ACHN (cell line): ENCODE measurements around the gene SHTN1.
A peak's percentile ranks its signal among the peaks of the same experiment; 100 is the strongest.

Experiments
- DNase-seq: peaks from one replicate; pipeline ENCODE4 v3.0.0-alpha.2; 2015
- in situ Hi-C: cut with HindIII; loops from 2 replicates; pipeline ENCODE4 v1.10.0; 2017; ENCODE audit warnings: low sequenced_read_pairs, low pct_ligation_motif_present, low pct_unique_long_range_greater_than_20kb

SHTN1 gene

DNA sequence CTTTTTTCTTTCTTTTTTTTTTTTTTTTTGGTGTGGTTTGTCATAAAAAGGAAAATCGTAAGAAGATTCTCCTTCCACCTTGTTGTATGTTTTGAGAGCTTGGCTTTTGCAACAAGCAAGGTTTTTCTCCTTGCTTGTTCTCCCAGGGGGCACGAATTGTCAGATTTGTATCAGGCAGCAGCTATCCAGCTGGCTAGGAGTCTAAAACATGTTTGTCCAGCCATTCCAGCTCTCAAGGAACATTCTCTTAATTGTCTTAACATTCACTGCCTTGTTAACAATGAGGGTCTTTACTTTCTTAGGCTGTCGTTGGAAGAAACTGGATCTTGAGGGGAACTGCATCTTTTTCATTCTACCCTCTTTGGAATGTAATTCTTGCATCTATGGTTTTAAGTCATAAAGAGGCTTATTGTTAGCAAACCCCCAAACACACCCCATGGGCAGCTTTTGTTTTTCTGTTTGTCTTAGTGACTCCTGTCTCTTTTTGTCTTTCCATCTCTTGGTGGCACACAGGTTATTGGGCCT, 14.6 kb downstream of the SHTN1 start:
- in situ Hi-C loops: no loop called here

DNA sequence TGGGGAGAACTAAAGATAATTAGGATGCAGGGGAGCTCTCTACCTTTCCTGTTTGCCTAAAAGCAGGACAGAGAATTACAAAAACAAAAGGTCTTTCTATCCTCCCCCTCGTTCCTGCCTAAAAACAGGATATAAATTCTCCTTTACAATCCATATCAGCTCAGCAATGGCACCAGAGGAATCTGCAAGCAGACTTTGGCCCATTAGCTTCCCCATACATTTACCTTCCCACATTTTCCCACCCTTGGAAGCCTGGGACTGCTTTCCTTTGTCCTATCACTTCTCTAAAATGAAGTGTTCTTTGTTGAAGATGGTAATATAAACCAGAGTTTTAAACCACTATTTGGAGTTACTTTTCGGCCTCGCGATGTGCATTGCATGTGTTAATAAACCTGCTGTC, 15.5 kb downstream of the SHTN1 start:
- no peak for DNase-seq
- in situ Hi-C loops: no loop called here

More for the DNA sequence above, 14.6 kb downstream of the SHTN1 start:
- DNase-seq: no peak

DNA sequence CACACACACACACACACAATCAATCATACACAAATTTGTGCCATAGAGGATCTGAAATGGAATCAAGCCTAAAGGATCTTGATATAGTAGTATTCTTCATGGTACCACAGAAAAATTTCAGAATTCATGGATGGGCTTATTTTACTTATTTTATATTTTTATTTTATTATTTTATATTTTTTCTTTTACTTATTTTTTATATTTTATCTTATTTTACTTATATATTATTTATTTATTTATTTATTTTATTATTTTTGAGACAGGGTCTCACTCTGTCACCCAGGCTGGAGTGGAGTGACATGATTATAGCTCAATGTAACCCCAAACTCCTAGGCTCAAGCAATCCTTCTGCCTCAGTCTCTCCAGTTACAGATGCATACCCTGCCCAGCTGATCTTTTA, 16.7 kb downstream of the SHTN1 start:
- in situ Hi-C loops: no loop called here
- DNase-seq: no peak

DNA sequence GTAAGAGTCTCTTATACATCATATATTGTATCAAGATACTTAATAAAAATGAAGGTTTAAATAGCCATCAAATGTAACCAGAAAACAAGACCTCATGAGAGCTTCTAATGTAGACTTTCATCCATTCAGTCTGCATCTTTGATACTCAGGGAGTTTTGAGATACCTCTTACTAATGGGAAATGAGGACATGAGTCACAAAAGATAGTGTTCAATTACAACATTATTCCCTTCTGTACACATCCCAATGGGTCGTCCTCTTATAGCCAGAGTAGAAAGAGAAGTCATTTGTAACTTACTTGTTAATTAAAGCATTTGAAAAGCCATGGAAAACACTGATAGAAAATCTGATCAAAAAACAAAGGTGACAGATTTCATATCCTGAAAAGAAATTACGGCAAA, 19.4 kb downstream of the SHTN1 start:
- in situ Hi-C loops: no loop called here

DNA sequence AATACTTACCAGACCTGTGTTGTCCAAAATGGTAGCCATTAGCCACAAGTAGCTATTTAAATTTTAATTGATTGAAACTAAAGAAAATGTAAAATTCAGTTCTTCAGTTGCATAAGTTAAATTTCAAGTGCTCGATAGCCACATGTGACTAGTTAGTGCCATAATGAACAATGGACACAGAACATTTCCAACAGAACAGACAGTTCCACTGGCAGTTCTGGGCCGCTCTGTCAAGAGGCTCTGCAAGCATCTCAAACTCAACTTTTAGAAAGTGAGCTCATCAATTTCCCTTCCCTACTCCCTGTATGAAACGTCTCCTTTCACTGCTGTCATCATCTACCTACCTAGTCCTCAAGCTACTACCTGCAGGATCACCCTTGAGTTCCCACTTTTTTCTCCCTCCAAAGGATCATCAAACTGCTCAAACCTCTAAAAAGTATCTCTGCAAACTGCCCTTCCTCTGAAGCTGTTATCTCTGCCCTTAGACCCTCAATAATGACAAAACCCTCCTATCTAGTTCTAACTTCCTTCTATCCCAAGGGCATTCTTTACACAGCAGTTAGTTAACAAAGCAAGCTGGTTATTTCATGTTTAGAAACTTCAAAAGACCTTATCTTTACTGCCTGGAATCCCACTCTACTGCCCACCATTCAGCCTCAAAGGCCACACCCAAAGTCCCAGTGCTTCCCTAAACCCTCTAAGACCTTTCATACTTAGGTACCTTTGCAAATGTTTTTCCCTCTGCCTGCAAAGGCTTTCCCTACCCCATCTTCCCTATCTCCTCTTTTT, 20.6 kb downstream of the SHTN1 start:
- no peak for DNase-seq
- in situ Hi-C loops: no loop called here

More for the DNA sequence above, 19.4 kb downstream of the SHTN1 start:
- DNase-seq: no peak

DNA sequence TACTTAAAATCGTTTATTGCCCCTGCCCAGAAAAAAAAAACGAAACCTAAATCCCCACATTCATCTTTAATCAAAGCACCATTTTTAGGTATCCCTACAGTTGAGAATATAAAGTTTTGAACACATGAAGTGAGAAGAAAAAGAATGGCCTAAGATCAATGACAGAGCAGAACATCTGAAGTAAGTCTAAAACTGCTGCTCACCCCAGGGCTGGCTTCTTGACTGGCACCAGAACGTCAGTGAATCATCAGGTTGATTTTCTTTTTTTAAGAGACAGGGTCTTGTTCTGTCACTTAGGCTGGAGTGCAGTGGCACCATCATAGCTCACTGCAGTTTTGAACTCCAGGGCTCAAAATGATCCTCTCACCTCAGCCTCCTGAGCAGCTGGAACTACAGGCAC, 24.9 kb downstream of the SHTN1 start:
- DNase-seq: no peak
- in situ Hi-C loops: no loop called here

DNA sequence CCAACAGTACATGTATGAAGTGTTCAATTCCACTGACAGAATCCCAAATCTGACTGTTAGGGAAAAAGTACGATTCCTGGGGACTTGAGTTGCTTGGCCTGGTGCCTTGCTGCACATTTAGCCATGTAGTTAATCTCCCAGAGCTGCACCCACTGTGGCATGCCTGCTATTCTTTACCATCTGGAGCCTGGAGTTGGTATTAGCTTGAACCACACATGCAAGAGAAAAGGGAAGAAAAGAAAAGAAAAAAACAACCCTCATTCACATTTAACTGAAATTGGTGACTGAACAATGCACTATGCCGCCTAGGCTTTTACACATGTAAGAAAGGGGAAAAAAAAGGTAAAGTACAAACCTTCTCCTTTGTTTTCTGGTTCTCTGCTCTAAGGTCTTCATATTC, 26.1 kb downstream of the SHTN1 start:
- in situ Hi-C loops: no loop called here

DNA sequence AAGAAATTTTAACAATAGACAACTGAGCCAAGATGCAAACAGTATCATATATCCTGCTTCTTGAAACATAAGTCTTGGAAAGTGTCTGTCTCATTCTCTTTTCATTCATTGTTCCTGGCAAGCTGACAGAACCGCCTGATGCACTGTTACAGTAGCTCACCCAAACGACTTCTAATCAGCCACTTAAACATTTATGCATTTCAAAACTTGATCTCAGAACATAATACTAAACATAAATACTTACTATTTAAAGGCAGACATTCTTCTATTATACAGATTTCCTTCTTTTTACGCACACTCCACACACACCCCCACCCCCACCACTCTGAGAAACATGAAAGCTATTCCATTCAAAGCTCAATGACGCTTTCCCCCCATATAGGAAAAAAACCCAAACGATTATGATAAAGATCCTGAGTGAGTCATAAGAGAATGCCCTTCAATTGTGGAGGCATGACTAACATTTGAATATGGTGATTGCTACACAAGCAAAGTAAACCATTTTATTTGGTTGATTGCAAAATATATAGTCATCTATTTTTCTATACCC, 30.5 kb downstream of the SHTN1 start:
- in situ Hi-C loops: no loop called here
- DNase-seq: no peak

More for the DNA sequence above, 26.1 kb downstream of the SHTN1 start:
- DNase-seq: no peak

DNA sequence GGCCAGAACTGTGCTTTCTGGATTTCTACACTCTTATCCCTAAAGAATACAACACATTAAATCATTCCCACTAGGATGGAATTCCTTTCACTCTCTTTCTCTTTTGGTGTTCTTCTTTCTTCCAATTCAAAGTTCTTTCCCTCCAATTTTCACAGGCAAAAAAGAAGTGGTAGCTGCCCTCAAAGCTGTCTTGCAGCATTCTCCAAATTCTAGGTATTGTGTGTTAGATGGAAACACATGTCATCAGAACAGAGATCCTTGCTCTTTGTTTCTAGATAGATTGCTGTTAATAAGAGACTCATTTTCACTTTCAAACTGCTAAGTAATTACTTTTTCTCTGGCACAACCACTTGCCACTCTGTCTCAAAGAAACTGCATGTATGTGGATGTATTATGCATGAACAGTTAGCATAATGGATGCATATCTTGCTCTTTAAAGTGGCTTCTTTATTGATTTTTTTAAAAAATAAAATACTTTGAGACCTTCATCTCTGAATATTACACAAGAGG, 31.0 kb downstream of the SHTN1 start:
- in situ Hi-C loops: no loop called here

DNA sequence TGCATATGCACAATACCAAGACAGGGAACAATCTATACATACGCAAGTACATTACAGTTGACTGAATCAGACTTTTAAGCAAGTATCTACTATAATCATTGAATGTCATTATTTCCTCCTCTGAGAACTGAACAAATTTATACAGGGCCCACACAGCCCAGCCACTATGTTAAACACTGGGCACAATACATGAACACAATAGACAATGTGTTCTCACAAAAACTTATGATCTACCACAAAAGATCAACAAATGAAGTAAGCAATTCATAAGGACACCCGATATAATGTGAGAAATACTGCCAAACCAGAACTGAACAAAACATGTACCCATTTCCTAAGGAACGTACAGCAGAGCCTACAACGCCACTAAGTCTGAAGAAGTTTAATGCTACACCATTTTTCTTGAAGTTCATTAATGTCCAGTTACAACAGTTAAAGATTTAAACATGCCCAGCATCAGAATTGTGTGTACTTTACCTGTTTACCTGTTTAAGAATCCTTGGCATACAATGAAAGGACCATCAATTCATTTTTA, 31.5 kb downstream of the SHTN1 start:
- in situ Hi-C loops: no loop called here
- no peak for DNase-seq

More for the DNA sequence above, 31.0 kb downstream of the SHTN1 start:
- no peak for DNase-seq

DNA sequence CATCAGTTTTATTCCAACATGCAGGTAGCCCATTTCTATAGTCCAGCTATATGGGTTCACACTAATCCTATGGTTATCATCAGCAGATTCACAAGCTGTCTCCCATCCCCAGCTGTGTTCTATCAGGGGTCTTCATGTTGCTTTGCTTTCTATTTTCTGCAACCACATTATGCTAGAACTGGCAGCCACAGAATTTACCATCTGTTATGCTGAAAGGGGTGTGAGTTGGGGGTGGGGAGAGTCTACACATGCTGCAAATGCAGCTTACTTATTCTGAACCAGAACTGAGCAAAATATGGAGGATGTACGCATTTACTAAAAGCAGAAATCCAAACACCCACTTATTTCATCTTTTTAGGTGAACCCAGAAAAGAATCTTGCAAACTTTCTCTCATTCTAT, 32.9 kb downstream of the SHTN1 start:
- DNase-seq: no peak
- in situ Hi-C loops: no loop called here

DNA sequence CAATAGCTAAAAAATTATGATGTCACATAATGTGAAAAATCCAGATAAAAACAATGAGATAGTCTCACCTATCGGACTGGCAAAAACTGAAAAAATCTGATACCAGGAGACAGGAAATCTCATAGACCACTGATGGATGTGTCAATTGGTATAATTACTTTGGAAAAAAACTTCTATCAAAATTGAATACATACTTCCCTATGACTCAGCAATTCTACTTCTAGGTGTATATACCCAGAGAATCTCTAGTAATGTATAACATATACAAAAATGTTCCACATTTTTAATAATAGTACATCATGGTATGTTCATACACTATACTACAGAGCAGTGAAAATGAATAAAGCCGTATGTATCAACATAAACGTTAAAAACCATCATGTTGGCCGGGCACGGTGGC, 34.9 kb downstream of the SHTN1 start:
- in situ Hi-C loops: no loop called here
- no peak for DNase-seq

DNA sequence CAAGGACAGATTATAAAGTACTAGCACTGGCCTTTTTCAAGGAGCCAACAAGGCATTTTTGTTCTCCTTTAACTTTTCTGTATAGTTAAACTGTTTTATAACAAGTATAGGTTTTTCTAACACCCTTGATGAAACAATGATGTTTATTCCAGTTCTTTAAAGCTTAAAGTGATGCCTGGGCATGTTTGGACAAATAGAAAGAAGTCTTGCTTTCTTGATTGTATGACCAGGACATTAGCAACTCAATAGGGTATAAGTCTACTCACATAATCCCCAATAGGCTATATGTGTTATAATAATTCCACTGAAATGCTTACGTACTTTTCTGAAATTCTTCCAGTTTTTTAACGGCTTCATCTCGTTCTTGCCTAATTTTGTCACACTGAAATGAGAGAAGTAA, 36.7 kb downstream of the SHTN1 start:
- DNase-seq: no peak
- in situ Hi-C loops: no loop called here

DNA sequence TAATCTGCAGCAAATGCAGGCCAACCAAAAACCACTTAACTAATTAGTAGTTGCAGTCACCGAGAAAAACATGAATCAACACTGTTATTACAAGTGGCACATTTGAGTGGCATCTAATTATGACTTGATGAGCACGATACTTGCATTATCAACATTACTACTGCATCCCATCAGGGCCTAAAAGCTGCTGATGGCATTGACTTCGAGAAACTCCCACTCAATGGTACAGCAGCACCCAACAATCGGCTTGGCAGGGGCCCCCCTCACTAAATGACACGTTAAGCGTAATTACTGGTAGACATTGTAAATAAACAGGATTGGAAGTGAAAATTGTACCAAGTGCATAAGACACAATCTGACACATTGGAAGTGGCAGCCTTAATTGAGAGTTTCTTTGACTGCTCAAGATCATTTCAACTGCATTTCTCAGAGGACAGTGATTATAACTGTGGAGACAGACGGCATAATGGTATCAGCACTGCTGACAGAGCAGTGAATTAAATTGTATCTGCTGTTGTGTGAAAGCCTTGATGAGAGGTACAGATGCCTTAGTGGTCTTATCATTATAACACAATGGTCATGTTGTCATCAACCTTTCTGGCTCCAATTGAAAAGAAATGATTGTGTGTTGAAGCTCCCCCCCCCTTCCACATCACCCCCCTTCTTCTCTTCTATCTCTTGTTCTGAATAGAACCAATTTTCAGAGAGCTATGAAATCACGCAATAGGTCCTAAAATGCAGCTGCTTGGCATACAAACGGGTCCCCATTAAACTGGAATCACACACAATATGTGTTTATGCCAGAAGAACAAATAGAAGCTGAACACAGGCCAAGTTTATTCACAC, 43.4 kb downstream of the SHTN1 start:
- in situ Hi-C loops: no loop called here
- DNase-seq: no peak

DNA sequence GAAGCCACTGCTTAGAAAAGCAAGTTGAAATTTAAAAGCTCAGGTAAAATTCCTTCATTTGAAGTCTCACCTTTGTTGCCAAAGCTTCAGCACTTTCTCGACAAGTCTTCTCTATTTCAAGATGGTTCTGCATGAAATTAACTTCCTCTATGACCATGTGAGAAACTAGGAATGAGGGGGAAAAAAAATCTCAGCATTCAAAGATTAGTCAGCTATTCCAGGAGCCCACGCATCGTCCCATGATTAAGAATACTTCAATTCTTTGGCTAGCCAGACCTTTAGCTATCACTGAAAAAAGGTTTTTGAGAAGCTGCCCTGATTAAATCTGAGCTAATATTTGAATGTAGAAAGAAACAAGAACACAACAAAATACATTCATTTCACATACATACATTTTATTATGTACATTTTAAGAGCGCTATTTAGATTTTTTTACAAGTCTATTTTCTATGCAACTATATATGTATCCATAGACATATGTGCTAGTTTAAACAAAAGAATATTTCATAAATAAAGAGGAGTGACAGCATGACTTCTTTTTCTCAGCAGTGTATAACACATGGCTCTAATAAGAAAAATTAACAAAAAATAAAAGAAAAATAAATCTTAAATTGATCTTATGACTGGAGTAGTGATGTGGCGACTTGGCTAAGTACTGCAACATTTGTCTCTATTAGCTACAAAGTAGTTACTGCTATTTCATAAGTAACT, 44.8 kb downstream of the SHTN1 start:
- in situ Hi-C loops: no loop called here
- DNase-seq: no peak

DNA sequence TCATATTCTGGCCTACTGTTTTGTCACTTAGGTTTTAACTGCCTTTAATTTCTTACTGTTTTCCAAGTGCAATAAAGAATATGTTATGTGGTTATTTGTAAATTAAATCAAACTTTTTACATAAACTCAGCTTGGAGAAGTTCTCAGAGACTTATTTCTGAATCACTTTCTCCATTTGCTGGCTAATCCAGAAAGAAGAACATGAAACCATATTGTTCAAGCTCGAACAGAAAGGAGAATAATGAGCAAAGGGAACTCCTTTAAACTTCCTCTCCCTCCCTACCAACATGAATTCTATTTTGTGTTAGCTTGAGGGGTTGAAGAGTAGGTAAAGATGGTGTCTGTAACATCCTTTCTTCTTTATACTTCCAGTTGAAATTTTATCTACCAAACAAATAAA, 52.3 kb downstream of the SHTN1 start:
- in situ Hi-C loops: no loop called here
- no peak for DNase-seq

DNA sequence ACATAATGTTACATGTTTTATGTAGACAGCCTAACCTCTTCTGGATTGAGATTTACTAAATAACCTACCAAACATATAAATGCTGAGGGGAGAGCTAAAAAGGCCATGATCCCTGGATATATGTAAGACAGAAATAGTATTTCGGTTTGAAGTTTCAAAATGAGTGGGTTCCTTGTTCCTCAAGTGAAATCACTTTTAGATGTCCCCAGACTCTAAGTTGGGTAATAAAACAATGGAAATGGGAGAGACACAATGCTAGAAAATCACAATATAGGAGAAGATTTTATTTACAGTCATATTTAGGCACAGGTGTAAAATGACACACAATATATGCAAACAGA, 56.5 kb downstream of the SHTN1 start:
- DNase-seq: no peak
- in situ Hi-C loops: no loop called here

DNA sequence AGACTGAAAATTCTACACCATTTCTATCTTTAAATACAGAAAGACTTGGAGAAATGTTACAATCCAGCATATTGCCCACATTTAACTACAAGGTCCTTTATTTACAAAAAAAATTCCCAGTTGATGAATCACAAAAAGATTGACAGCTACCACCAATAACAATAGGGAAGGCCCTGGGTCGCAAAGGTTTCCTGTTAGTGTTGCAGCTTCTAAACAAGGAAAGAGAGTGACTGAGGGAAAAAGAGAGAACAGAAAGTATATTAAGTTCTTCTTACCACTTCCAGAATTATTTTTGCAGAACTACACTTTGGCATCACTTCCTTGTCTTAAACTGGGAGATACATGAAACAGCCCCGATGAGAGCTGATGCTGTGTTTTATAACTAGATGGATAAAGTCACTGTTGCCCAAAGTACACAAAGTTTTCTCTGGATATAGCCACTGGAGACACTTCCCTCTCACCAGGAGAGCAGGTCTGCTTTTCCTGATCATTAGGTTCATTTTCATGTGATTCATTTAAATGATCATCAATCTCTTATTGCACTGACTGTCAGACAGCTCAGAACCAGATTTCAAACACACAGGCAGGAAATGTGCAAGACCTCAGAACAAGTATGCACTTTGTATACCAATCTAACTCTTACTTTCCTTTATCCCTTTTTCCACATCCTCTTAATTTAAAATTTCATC, 57.0 kb downstream of the SHTN1 start:
- DNase-seq: peak; percentile 64

More for the DNA sequence above, 57.0 kb downstream of the SHTN1 start:
- in situ Hi-C loops: no loop called here
